Adrenal gland (tissue), 12 donors: Measurements from ENCODE around the gene SDR42E2. TPM values are rescaled to one million over a fixed set of nuclear protein-coding genes. Genes with fewer than 3 reads are reported as not detected.
"Not testable (repeated sequence)": the region's sequence is repeated elsewhere in the genome, so short reads cannot be mapped to it uniquely, and the experiment has no call there.

Experiments
- DNase-seq, 7 donors: peaks; one replicate each; pipeline ENCODE4 v3.0.0-alpha.2; 2019 to 2020
- H3K27ac ChIP-seq, 5 donors: fragments of 200-600 bp; sonication (generic) in 4 of 5; 1 replicate in 3 of 5; 2 replicates in 2 of 5; pipeline versions ENCODE4 v1.5.1 to v1.8.0; 2016 to 2020; ENCODE audit warnings: mild to moderate bottlenecking in 1 of 5
- H3K27me3 ChIP-seq: fragments of 200-600 bp; 2 replicates; pipeline ENCODE4 v1.8.0; 2021
- H3K36me3 ChIP-seq, 2 donors: fragments of 200-600 bp; replicated peaks in 1 of 2; 1 replicate in 1 of 2; 2 replicates in 1 of 2; pipeline versions ENCODE4 v1.5.1 to v1.8.0; 2018 to 2022
- H3K4me1 ChIP-seq, 2 donors: fragments of 200-600 bp; replicated peaks in 1 of 2; 1 replicate in 1 of 2; 2 replicates in 1 of 2; pipeline versions ENCODE4 v1.5.1 to v1.8.0; 2018 to 2021
- H3K4me3 ChIP-seq, 4 donors: fragments of 200-600 bp; sonication (generic) in 3 of 4; one replicate each; pipeline ENCODE4 v1.5.1; 2016 to 2018
- H3K9me3 ChIP-seq, 3 donors: fragments of 200-600 bp; sonication (generic) in 1 of 3; replicated peaks in 1 of 3; 1 replicate in 2 of 3; 2 replicates in 1 of 3; pipeline versions ENCODE4 v1.5.1 to v1.8.0; 2016 to 2021
- POLR2A ChIP-seq, 2 donors: fragments of 450-650 bp; IDR thresholded peaks; one replicate each; pipeline ENCODE4 v1.6.1; 2017; ENCODE audit warnings: antibody characterized with exemption in 2 of 2, mild to moderate bottlenecking in 2 of 2, moderate library complexity in 1 of 2
- WGBS, 4 donors: extraction: QIAGEN DNeasy Blood & Tissue Kit in 2 of 4; methylation state at CpG; one replicate each; pipeline versions ENCODE4 v1.1.5 to v1.1.7; 2013 to 2017; 5-methylcytosine and 5-hydroxymethylcytosine counted together
- intact Hi-C, 2 donors: fragments of 100-400 bp; cut with DNase I; formaldehyde crosslinking; loops; one replicate each; pipeline versions ENCODE4 v1.14.1 to v1.15.0; 2022 to 2023
- polyA plus RNA-seq, 3 donors: library from polyadenylated mRNA; stranded (reverse); fragments of 200-250 nt in 2 of 3; fragments of 350-450 nt in 1 of 3; fragmentation: Illumina TruSeq in 1 of 3; extraction: RNeasy Lipid Tissue Mini Kit (QIAGEN cat#74804) in 1 of 3; gene quantifications; one replicate each; pipeline ENCODE4 v1.2.3, GENCODE V29; 2013 to 2014
- total RNA-seq, 9 donors: library from RNA; depleted of rRNA in 4 of 9; stranded (reverse); fragments of >200 nt in 4 of 9; fragments of 120-200 nt in 1 of 9; fragmentation: NEBNext Ultra II Directional in 1 of 9; extraction: Animal tissue kit (Norgen Biotek cat#: 25700) in 1 of 9; gene quantifications; one replicate each; pipeline versions ENCODE4 v1.1.0 to v1.2.4, GENCODE V29; 2013 to 2023
- TF ChIP-seq, protein P1 (sequence below), 6 experiments: fragments of 450-650 bp in 4 of 6; fragments of 200-600 bp in 2 of 6; sonication (generic) in 1 of 6; IDR thresholded peaks; 1 replicate in 5 of 6; 2 replicates in 1 of 6; pipeline versions ENCODE4 v1.5.1 to v1.8.0; 2016 to 2021; ENCODE audit warnings: antibody characterized with exemption in 6 of 6, mild to moderate bottlenecking in 2 of 6, moderate library complexity in 1 of 6
- donor health status: healthy with polysubstance abuse.
- donor health status: Bipolar disorder and iron deficiency.
- donor health status: DM: yes; HTN: yes; CAD: no.
- donor health status: DM: no; HTN: no; CAD: no.
- donor health status: DM: no; HTN: no; CAD: no.
- donor health status: DM: yes; HTN: yes; CAD: no.

The SDR42E2 gene
- total and polyA plus RNA-seq, 12 donors = 0.08 to 0.10 TPM; not detected in 10

DNA sequence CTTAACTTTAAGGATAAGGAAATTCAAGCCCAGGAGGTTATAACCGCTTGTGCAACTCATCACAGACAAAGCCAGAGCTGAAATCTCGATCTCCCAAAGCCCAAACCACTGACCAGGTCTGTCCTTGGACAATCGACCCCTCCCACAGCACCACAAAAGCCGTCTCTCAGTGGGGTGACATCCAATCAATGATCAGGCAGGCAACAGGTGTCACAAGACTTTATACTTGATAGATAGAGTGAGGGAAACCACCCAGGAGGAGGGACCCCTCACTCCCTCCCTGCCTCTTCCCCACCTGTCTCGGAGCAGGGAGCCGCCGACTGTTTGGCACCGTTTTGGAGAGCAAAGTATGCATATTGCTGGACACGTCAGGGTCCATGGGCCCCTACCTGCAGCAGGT lies 14.5 kb upstream of the SDR42E2 start:
- WGBS, 4 donors = 64 to 73% (median 68%) methylated on average over 7 to 9 of the region's 9 CpGs
- no peaks in the 10 kb centered on the region for H3K36me3 ChIP-seq

DNA sequence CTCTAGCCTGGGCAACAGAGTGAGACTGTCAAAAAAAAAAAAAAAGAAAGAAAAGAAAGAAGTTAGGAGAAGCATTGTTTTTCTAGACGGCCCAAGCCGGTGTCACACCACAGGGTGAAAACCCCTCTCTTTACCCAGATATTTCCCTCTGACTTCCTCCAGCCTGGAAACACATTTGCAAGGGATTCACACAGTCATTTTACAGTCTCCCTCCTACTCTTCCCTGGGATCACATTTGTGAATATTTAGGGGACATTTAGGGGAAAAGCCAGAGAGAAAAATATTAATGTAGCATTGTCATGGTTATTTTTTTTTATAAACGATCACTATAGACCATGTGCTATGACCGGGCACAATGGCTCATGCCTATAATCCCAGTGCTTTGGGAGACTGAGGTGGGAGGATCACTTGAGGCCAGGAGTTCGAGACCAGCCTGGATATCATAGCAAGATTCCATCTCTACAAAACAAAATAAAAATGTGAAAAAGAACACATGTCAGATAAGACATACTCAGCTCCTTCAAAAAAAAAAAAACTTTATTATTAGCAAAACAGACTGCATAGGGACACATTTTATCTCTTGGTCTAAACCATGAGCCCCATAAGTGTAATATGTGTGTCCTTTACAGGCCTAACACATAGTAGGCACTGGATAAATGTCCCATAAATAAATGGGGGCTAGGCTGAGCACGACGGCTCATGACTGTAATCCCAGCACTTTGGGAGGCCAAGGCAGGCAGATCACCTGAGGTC lies 10.9 kb upstream of the SDR42E2 start:
- intact Hi-C loops = no loop called here
- Histone ChIP-seq H3K4me1 (no peaks in the 10 kb centered on the region), H3K27ac (no peak overlapping the region), H3K4me3 (no peak overlapping the region), H3K36me3 (no peaks in the 10 kb centered on the region), H3K9me3 (no peaks in the 10 kb centered on the region), H3K27me3 (no peaks in the 10 kb centered on the region)
- no peak for DNase-seq
- WGBS, 4 donors = 72 to 77% (median 74%) methylated on average over 7 of the region's 7 CpGs
- TF ChIP-seq POLR2A (IDR thresholded peaks at IDR 0.05) = no peak
- TF ChIP-seq, protein P1, sequence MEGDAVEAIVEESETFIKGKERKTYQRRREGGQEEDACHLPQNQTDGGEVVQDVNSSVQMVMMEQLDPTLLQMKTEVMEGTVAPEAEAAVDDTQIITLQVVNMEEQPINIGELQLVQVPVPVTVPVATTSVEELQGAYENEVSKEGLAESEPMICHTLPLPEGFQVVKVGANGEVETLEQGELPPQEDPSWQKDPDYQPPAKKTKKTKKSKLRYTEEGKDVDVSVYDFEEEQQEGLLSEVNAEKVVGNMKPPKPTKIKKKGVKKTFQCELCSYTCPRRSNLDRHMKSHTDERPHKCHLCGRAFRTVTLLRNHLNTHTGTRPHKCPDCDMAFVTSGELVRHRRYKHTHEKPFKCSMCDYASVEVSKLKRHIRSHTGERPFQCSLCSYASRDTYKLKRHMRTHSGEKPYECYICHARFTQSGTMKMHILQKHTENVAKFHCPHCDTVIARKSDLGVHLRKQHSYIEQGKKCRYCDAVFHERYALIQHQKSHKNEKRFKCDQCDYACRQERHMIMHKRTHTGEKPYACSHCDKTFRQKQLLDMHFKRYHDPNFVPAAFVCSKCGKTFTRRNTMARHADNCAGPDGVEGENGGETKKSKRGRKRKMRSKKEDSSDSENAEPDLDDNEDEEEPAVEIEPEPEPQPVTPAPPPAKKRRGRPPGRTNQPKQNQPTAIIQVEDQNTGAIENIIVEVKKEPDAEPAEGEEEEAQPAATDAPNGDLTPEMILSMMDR (IDR thresholded peaks at IDR 0.05) = no peak

More for the DNA sequence above, 14.5 kb upstream of the SDR42E2 start:
- H3K27ac ChIP-seq = no peak overlapping the region
- H3K27me3 ChIP-seq = no peaks in the 10 kb centered on the region
- no peaks in the 10 kb centered on the region for H3K9me3 ChIP-seq
- no peak overlapping the region for H3K4me3 ChIP-seq
- H3K4me1 ChIP-seq = no peaks in the 10 kb centered on the region
- TF ChIP-seq, protein P1 (IDR thresholded peaks at IDR 0.05) = no peak
- TF ChIP-seq POLR2A (IDR thresholded peaks at IDR 0.05) = no peak
- intact Hi-C loops = no loop called here
- DNase-seq = no peak

DNA sequence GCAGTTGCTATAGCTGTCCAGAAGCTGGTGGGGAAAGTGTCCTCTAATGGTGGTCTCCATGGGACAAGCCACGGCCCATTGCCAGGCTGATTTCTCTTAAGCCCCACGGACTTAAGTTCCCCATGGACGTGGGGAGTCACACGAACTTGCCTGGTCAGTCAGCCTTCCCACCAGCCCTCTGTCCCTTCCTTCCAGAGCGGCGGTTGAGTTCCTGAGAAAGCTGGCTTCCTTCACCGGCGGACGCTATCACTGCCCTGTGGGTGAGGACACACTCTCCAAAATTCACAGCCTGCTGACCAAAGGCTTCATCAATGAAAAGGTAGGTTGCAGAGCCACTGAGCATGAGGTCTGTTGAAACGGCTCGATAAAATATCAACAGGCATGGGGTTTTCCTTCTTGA lies 10.0 kb upstream of the SDR42E2 start:
- Histone ChIP-seq H3K4me1 (no peaks in the 10 kb centered on the region), H3K36me3 (no peaks in the 10 kb centered on the region), H3K27me3 (no peaks in the 10 kb centered on the region), H3K9me3 (no peaks in the 10 kb centered on the region), H3K27ac (no peak overlapping the region), H3K4me3 (no peak overlapping the region)
- intact Hi-C loops = no loop called here
- TF ChIP-seq POLR2A (IDR thresholded peaks at IDR 0.05) = no peak
- TF ChIP-seq, protein P1 (IDR thresholded peaks at IDR 0.05) = no peak
- DNase-seq = no peak
- 52 to 83% (median 80%) methylated on average over 6 to 11 of the region's 11 CpGs for WGBS, 4 donors

DNA sequence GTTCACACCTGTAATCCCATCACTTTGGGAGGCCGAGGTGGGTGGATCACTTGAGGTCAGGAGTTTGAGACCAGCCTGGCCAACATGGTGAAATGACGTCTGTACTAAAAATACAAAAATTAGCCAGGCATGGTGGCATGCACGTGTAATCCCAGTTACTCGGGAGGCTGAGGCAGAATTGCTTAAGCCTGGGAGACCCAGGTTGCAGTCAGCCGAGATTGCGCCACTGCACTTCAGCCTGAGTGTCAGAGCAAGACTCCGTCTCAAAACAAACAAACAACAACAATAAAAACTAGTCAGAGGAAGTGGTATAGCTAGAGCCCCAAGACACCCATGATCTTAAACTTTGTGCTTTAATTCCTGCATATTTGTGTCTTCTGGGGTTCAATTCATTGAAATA lies 9.2 kb upstream of the SDR42E2 start:
- H3K4me3 ChIP-seq, H3K27me3 ChIP-seq, H3K9me3 ChIP-seq, DNase-seq, H3K36me3 ChIP-seq, intact Hi-C loops, H3K4me1 ChIP-seq, H3K27ac ChIP-seq: not testable (repeated sequence)
- 74 to 77% (median 75%) methylated on average over 7 of the region's 7 CpGs for WGBS, 4 donors

DNA sequence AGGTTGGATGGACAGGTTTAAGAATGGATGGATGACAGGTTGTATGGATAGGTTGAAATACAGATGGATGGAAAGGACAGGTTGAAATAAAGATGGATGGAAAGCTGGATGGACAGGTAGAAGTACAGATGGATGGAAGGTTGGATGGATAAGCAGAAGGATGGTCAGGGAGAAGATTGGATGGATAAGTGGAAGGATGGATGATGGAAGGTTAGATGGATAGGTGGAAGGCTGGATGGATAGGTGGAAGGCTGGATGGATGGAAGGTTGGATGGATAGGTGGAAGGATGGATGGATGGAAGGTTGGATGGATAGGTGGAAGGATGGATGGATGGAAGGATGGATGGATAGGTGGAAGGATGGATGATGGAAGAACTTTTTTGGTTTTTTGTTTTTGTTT lies 905 bp upstream of the SDR42E2 start:
- intact Hi-C loops = no loop called here
- no peaks in the 10 kb centered on the region for H3K36me3 ChIP-seq
- no peak overlapping the region for H3K27ac ChIP-seq
- no peak overlapping the region for H3K4me3 ChIP-seq
- no peak for DNase-seq
- no peaks in the 10 kb centered on the region for H3K9me3 ChIP-seq
- no peaks in the 10 kb centered on the region for H3K4me1 ChIP-seq
- H3K27me3 ChIP-seq = peaks cover 16% of the 10 kb centered on the region
- TF ChIP-seq, protein P1 (IDR thresholded peaks at IDR 0.05) = no peak
- TF ChIP-seq POLR2A (IDR thresholded peaks at IDR 0.05) = no peak
